ENCODE measurements around the gene TIPARP. TPM values are rescaled to one million over a fixed set of nuclear protein-coding genes. Genes with fewer than 3 reads are reported as not detected.
A peak's percentile ranks its signal among the peaks of the same experiment; 100 is the strongest.

Gene TIPARP
- total and polyA plus RNA-seq, 2 donors (not counting 1 experiment from before 2014, with no cell fraction given), result 11.2 to 42.5 TPM

DNA sequence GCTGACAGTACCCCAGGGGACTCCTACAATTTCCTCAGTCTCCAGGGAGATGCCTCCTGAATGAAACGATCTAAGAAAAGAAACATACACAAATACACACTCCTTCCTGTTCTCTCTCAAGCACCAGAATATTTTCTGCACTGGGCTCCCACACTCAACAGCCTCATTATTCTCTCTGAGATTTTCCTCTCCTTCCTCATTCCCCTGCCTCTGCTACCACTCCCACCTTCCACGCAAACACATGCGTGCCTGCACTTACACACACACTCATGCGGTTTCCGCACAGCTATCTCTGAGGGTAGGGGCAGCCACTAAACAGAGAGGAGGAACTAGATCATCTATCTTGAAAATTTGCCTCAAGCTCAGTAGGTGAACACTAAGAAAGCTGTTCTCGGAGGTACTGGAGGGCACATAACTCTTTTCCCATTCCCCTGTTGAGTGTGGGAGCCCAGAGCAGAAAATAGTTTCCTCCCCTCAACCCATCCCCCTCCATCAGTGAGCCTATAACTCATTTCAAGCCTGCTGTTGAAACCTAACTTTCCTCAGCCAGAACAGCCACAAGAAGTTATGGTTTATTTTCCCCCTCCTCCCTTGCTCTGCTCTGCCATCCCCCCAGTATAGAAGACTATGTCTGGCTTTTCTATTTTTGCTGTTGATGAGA is 30.5 kb upstream of the TIPARP start:
- 2% methylated on average over 4 of the region's 6 CpGs for WGBS (ENCODE audit: insufficient coverage)
- Histone ChIP-seq H3K4me1 (ENCODE audit: control insufficient read depth in 2 of 2, insufficient read depth in 2 of 2, low read length in 2 of 2) (peaks cover 16 to 17% of the 10 kb centered on the region in 2 donors), H2AFZ (ENCODE audit: insufficient read depth, low read depth, low read length, poor library complexity, severe bottlenecking) (peak overlapping the region; percentile 63), H3K27me3 (replicated peaks in 1 of 4; ENCODE audit: control extremely low read depth in 1 of 4, control insufficient read depth in 3 of 4, insufficient read depth in 4 of 4, low read length in 3 of 4) (no peaks in the 10 kb centered on the region), H3K36me3 (replicated peaks in 1 of 2; ENCODE audit: control extremely low read depth in 1 of 2, control insufficient read depth in 1 of 2, extremely low read depth in 1 of 2, insufficient read depth in 2 of 2, low read length in 1 of 2) (no peaks in the 10 kb centered on the region), H3K4me2 (replicated peaks; ENCODE audit: low read depth, low read length, poor library complexity, severe bottlenecking) (peak overlapping the region; percentile 70), H3K79me2 (ENCODE audit: control insufficient read depth, insufficient read depth, low read length) (no peaks in the 10 kb centered on the region), H3K27ac (ENCODE audit: low read length in 2 of 2) (no peak overlapping the region), H3K9me3 (ENCODE audit: control extremely low read depth in 1 of 3, control insufficient read depth in 2 of 3, insufficient read depth in 1 of 3, low read length in 2 of 3) (peaks cover 0 to 1% (median 0%) of the 10 kb centered on the region in 3 donors), H3K4me3 (ENCODE audit: control extremely low read depth in 1 of 5, extremely low read depth in 1 of 5, insufficient read depth in 1 of 5, low read depth in 2 of 5, low read length in 4 of 5) (peak overlapping the region in 3 of 5 experiments; percentile 2 to 31 (median 19)), H4K20me1 (ENCODE audit: control insufficient read depth, insufficient read depth, low read length, poor library complexity, severe bottlenecking) (no peaks in the 10 kb centered on the region), H3K9ac (ENCODE audit: low read length) (peak overlapping the region; percentile 51)
- peak overlapping the region; percentile 61 for H3K27ac Mint-ChIP-seq
- DNase-seq, result peak; percentile 68
- ChIA-PET POLR2A (no interaction called here), CTCF (interaction anchor here (1.1 kb wide), 1 partner anchor 9 kb away, joined by 3 read pairs; no protein-coding TSS in a partner anchor)
- no peaks in the 10 kb centered on the region for H3K9me3 Mint-ChIP-seq (ENCODE audit: insufficient read depth)
- TF ChIP-seq, protein P1, sequence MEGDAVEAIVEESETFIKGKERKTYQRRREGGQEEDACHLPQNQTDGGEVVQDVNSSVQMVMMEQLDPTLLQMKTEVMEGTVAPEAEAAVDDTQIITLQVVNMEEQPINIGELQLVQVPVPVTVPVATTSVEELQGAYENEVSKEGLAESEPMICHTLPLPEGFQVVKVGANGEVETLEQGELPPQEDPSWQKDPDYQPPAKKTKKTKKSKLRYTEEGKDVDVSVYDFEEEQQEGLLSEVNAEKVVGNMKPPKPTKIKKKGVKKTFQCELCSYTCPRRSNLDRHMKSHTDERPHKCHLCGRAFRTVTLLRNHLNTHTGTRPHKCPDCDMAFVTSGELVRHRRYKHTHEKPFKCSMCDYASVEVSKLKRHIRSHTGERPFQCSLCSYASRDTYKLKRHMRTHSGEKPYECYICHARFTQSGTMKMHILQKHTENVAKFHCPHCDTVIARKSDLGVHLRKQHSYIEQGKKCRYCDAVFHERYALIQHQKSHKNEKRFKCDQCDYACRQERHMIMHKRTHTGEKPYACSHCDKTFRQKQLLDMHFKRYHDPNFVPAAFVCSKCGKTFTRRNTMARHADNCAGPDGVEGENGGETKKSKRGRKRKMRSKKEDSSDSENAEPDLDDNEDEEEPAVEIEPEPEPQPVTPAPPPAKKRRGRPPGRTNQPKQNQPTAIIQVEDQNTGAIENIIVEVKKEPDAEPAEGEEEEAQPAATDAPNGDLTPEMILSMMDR (IDR thresholded peaks at IDR 0.05), result no peak
- TF ChIP-seq EZH2 (IDR thresholded peaks at IDR 0.05; ENCODE audit: borderline replicate concordance, insufficient read depth, low read depth, low read length, poor library complexity, severe bottlenecking), result no peak
- H3K4me3 Mint-ChIP-seq, result peak overlapping the region; percentile 82
- H3K27me3 Mint-ChIP-seq, result no peaks in the 10 kb centered on the region
- ATAC-seq (ENCODE audit: low read depth), result peak; percentile 83
- peaks cover 21% of the 10 kb centered on the region for H3K4me1 Mint-ChIP-seq
- intact Hi-C loops (cut with micrococcal nuclease), result no loop called here

DNA sequence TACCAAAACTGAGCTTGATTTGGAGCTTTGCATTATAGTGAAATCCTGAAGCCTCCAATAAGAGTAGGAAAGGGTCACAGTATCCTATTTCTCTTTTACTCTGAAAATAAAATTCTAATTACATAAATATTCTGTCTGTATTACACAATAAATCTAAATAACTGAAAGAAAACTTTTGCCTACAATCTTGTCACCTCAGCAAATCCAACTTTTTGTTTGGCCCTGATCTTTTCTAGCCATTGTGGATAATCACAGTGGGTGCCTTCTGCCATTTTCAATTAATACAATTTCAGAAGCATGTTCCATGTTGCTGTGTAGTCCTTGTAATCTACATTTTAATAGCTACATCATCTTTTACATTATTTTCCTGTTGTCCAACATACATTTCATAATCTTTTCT is 29.4 kb upstream of the TIPARP start:
- no peak overlapping the region for H3K27ac ChIP-seq (ENCODE audit: low read length in 2 of 2)
- H3K4me2 ChIP-seq (replicated peaks; ENCODE audit: low read depth, low read length, poor library complexity, severe bottlenecking), result no peak overlapping the region
- Mint-ChIP-seq H3K27me3 (no peaks in the 10 kb centered on the region), H3K4me3 (no peak overlapping the region), H3K27ac (no peak overlapping the region), H3K4me1 (peaks cover 21% of the 10 kb centered on the region), H3K9me3 (ENCODE audit: insufficient read depth) (no peaks in the 10 kb centered on the region)
- H3K9me3 ChIP-seq (ENCODE audit: control extremely low read depth in 1 of 3, control insufficient read depth in 2 of 3, insufficient read depth in 1 of 3, low read length in 2 of 3), result peaks cover 0 to 1% (median 0%) of the 10 kb centered on the region in 3 donors
- ChIA-PET CTCF (interaction anchor here (1.7 kb wide), 1 partner anchor 28 kb away, joined by 4 read pairs; no protein-coding TSS in a partner anchor), POLR2A (no interaction called here)
- H3K4me3 ChIP-seq (ENCODE audit: control extremely low read depth in 1 of 5, extremely low read depth in 1 of 5, insufficient read depth in 1 of 5, low read depth in 2 of 5, low read length in 4 of 5), result no peak overlapping the region
- TF ChIP-seq EZH2 (IDR thresholded peaks at IDR 0.05; ENCODE audit: borderline replicate concordance, insufficient read depth, low read depth, low read length, poor library complexity, severe bottlenecking), result no peak
- TF ChIP-seq, protein P1 (IDR thresholded peaks at IDR 0.05), result no peak
- no peaks in the 10 kb centered on the region for H3K27me3 ChIP-seq (replicated peaks in 1 of 4; ENCODE audit: control extremely low read depth in 1 of 4, control insufficient read depth in 3 of 4, insufficient read depth in 4 of 4, low read length in 3 of 4)
- H4K20me1 ChIP-seq (ENCODE audit: control insufficient read depth, insufficient read depth, low read length, poor library complexity, severe bottlenecking), result no peaks in the 10 kb centered on the region
- H3K9ac ChIP-seq (ENCODE audit: low read length), result no peak overlapping the region
- no peak overlapping the region for H2AFZ ChIP-seq (ENCODE audit: insufficient read depth, low read depth, low read length, poor library complexity, severe bottlenecking)
- H3K36me3 ChIP-seq (replicated peaks in 1 of 2; ENCODE audit: control extremely low read depth in 1 of 2, control insufficient read depth in 1 of 2, extremely low read depth in 1 of 2, insufficient read depth in 2 of 2, low read length in 1 of 2), result no peaks in the 10 kb centered on the region
- intact Hi-C loops (cut with micrococcal nuclease), result no loop called here
- no peak for ATAC-seq (ENCODE audit: low read depth)
- no peaks in the 10 kb centered on the region for H3K79me2 ChIP-seq (ENCODE audit: control insufficient read depth, insufficient read depth, low read length)
- H3K4me1 ChIP-seq (ENCODE audit: control insufficient read depth in 2 of 2, insufficient read depth in 2 of 2, low read length in 2 of 2), result peaks cover 16 to 17% of the 10 kb centered on the region in 2 donors
- no peak for DNase-seq
